Forelimb muscle (tissue), 1 donor: ENCODE data around the gene RBMY1F. TPM values are rescaled to one million over a fixed set of nuclear protein-coding genes. Genes with fewer than 3 reads are reported as not detected.
"Not testable (repeated sequence)": the region's sequence is repeated elsewhere in the genome, so short reads cannot be mapped to it uniquely, and the experiment has no call there.

Source experiments
- DNase-seq: peaks from one replicate; pipeline ENCODE4 v3.0.0-alpha.2; 2013; ENCODE audit warnings: low read depth
- polyA plus RNA-seq: library from polyadenylated mRNA; unstranded; fragments of 120-200 nt; gene quantifications from one replicate; pipeline ENCODE4 v1.2.1, GENCODE V29; 2013; ENCODE audit not compliant: insufficient read length

Gene RBMY1F
- not detected for polyA plus RNA-seq

GRCh38 chrY:22182823-22183222 is at the start of gene RBMY1F:
Gene RBMY1F (minus strand): TSS chrY:22182923. CDS start chrY:22180969, 1,954 bp downstream.
- not testable (repeated sequence) for DNase-seq

GRCh38 chrY:22151144-22151543 is 31.6 kb downstream of the RBMY1F start:
- not testable (repeated sequence) for DNase-seq

DNA sequence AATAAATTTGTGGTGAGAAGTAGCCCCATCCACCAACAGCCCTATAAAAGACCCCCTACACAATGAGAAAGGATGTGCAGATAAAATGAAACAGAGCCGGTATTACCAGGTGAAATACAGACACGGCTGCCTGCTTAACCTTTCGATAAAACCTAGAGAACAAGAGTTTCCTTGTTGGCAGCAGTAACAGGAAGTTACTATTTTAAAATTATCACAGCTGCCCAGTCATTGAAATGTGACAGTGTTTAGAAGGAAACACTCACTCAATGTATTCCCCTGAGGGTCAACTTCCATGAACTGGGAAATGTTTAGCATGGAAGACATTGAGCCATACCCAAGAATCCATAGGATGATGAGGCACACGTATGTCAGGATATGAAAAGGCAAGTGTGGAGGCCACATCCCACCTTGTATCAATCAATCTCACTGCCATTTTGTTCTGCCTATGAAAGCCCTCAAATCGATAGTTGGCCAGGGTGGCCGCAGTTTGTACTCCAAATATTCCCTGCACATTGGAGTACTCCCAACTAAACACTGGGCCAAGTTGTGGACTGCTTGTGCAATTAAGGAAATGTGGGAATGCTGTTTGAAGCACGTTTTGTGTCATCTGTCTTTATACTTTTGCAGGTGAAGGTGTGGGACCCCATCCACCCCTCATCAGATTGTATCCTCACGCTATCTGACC is 41.6 kb downstream of the RBMY1F start:
- not testable (repeated sequence) for DNase-seq

GRCh38 chrY:22134719-22135118 is 48.0 kb downstream of the RBMY1F start:
- not testable (repeated sequence) for DNase-seq

- not testable (repeated sequence) for DNase-seq
Observed at GRCh38 chrY:22130494-22130893, 52.2 kb downstream of the RBMY1F start.

Other genes starting within 250 kb of the RBMY1F start
- gene RBMY1J, start 220.5 kb upstream of the RBMY1F start, polyA plus RNA-seq: not detected